A549 (cell line): Measurements from ENCODE around the gene BNC2.

Experiments used
- CTCF ChIP-seq: fragments of >200 bp; sonication (Bioruptor Twin); formaldehyde crosslinking; IDR thresholded peaks from 3 replicates; pipeline ENCODE4 v1.5.1; 2016
- EHMT2 ChIP-seq: fragments of 200-600 bp; sonication (generic); IDR thresholded peaks from 2 replicates; pipeline ENCODE4 v1.6.1; 2016; ENCODE audit warnings: antibody characterized with exemption, low read depth, mild to moderate bottlenecking, moderate library complexity
- POLR2AphosphoS2 ChIP-seq: conservative IDR thresholded peaks from 2 replicates; pipeline ENCODE4 v1.6.1; 2012; ENCODE audit warnings: low read length, improper control_type of control experiment, inconsistent platforms
- REST ChIP-seq: fragments of 200-600 bp; sonication (generic); IDR thresholded peaks from 2 replicates; pipeline ENCODE4 v1.6.1; 2016; ENCODE audit warnings: antibody characterized with exemption, mild to moderate bottlenecking, moderate library complexity
- RFX5 ChIP-seq: fragments of 450-650 bp; IDR thresholded peaks from 2 replicates; pipeline ENCODE4 v1.7.1; 2014; ENCODE audit warnings: antibody characterized with exemption, mild to moderate bottlenecking, moderate library complexity
- USF2 ChIP-seq: fragments of 450-650 bp; IDR thresholded peaks from 2 replicates; pipeline ENCODE4 v1.6.1; 2014; ENCODE audit warnings: antibody characterized with exemption

DNA sequence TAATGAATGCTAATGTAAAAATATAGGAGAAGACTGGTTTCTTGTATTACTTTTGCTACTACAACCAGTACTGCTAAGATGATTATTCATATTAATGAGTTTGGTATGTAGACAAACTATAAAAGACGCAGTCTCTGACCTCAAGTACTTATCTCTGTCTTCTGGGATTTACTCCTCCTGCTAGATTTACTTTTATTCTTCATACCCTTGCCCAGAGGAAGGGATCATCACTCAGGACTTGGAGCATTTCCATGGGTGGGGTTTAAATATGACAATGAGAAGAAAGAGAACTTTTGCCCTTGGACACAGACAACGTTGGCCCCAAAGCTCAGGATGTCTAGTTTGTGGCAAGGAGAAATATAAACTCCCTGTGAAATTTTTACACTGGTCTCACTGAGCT is 126.1 kb downstream of the BNC2 start:
- TF ChIP-seq EHMT2 = no peak
- TF ChIP-seq REST = no peak
- TF ChIP-seq CTCF = no peak
- TF ChIP-seq USF2 = no peak
- no peak for TF ChIP-seq POLR2AphosphoS2
- TF ChIP-seq RFX5 = no peak
